GM21423 (cell line): ENCODE data around the gene FAM234A.

ENCODE experiments used
- ATAC-seq: cut with Tn5 transposase; IDR thresholded peaks from one replicate; pipeline ENCODE4 v1.9.1; 2021; ENCODE audit warnings: mild to moderate bottlenecking, moderate library complexity; ENCODE audit not compliant: unreplicated experiment

The FAM234A gene

GRCh38 chr16:280552-280951 lies 45.9 kb downstream of the FAM234A start, which contains the start of gene ARHGDIG:
ARHGDIG (plus strand) TSS chr16:280591; CDS start chr16:280681, 90 bp downstream.
- ATAC-seq, result no peak

- ATAC-seq, result no peak
These were observed 46.5 kb downstream of the FAM234A start for GRCh38 chr16:280991-281659.

GRCh38 chr16:281660-282255 lies 47.1 kb downstream of the FAM234A start:
- ATAC-seq, result no peak

- ATAC-seq, result no peak
These were observed 47.9 kb downstream of the FAM234A start for GRCh38 chr16:282491-282890.

- no peak for ATAC-seq
These were observed 48.6 kb downstream of the FAM234A start, which contains the start of gene PDIA2 for GRCh38 chr16:283033-283805. PDIA2 (plus strand) TSS chr16:283164; CDS start chr16:283170, 6 bp downstream.

GRCh38 chr16:284204-285120 lies 49.8 kb downstream of the FAM234A start:
- ATAC-seq, result no peak

GRCh38 chr16:285146-286055 lies 50.8 kb downstream of the FAM234A start:
- ATAC-seq, result no peak

GRCh38 chr16:286491-287297 lies 52.1 kb downstream of the FAM234A start:
- ATAC-seq, result no peak

- ATAC-seq, result no peak
These were observed 52.7 kb downstream of the FAM234A start for GRCh38 chr16:287298-287811.

- ATAC-seq, result no peak
These were observed 53.6 kb downstream of the FAM234A start for GRCh38 chr16:287981-288920.

GRCh38 chr16:289395-289997 lies 54.9 kb downstream of the FAM234A start:
- no peak for ATAC-seq

- no peak for ATAC-seq
These were observed 55.5 kb downstream of the FAM234A start for GRCh38 chr16:290015-290680.

- ATAC-seq, result no peak
These were observed 56.2 kb downstream of the FAM234A start for GRCh38 chr16:290681-291405.

GRCh38 chr16:291539-291938 lies 56.9 kb downstream of the FAM234A start:
- ATAC-seq, result no peak

GRCh38 chr16:293043-293775 lies 58.6 kb downstream of the FAM234A start:
- ATAC-seq, result no peak
